H1 (cell line): ENCODE results near the gene MRPL36. TPM values are rescaled to one million over a fixed set of nuclear protein-coding genes. Genes with fewer than 3 reads are reported as not detected.

Source experiments
- EP300 ChIP-seq, 2 experiments: IDR thresholded peaks; 1 replicate in 1 of 2; 2 replicates in 1 of 2; pipeline ENCODE4 v1.6.1; 2011 to 2012; ENCODE audit warnings: low read depth in 2 of 2, low read length in 2 of 2, mild to moderate bottlenecking in 2 of 2, borderline replicate concordance in 1 of 2, inconsistent platforms in 1 of 2, moderate library complexity in 1 of 2
- HDAC2 ChIP-seq, 2 experiments: fragments of 300-600 bp in 1 of 2; sonication (generic) in 1 of 2; IDR thresholded peaks; 2 replicates each; pipeline ENCODE4 v1.6.1; 2011 to 2012; ENCODE audit warnings: low read depth in 2 of 2, low read length in 2 of 2, mild to moderate bottlenecking in 2 of 2, moderate library complexity in 2 of 2, borderline replicate concordance in 1 of 2, inconsistent platforms in 1 of 2
- HDAC6 ChIP-seq: IDR thresholded peaks from one replicate; pipeline ENCODE4 v1.7.1; 2012; ENCODE audit warnings: low read depth, mild to moderate bottlenecking, inconsistent platforms, low read length, moderate library complexity
- MAX ChIP-seq: IDR thresholded peaks from 2 replicates; pipeline ENCODE4 v1.6.1; 2012; ENCODE audit warnings: inconsistent platforms
- RBBP5 ChIP-seq: IDR thresholded peaks from 2 replicates; pipeline ENCODE4 v1.7.1; 2012; ENCODE audit warnings: low read depth, mild to moderate bottlenecking, inconsistent platforms, low read length, moderate library complexity, borderline replicate concordance
- RXRA ChIP-seq: IDR thresholded peaks from 2 replicates; pipeline ENCODE4 v1.6.1; 2011; ENCODE audit warnings: low read depth, mild to moderate bottlenecking, low read length, moderate library complexity; ENCODE audit not compliant: insufficient read depth
- polyA plus RNA-seq, 7 experiments: library from polyadenylated mRNA; depleted of rRNA in 3 of 7; stranded (reverse) in 5 of 7; unstranded in 2 of 7; fragments of >200 nt in 5 of 7; fragments of 200-250 nt in 2 of 7; gene quantifications; 1 replicate in 5 of 7; 2 replicates in 1 of 7; 4 replicates in 1 of 7; pipeline versions ENCODE4 v1.2.1 to v1.2.3, GENCODE V29; 2011 to 2013; ENCODE audit warnings: missing spikeins in 2 of 7, mixed read lengths in 2 of 7
- total RNA-seq: library from RNA; stranded (reverse); fragmentation: NEBNext Ultra II Directional; extraction: Animal tissue kit (Norgen Biotek cat#: 25700); gene quantifications from 2 replicates; pipeline ENCODE4 v1.2.1, GENCODE V29; 2021

MRPL36 gene
- total and polyA plus RNA-seq, 2 of the 8 experiments (the other 6 are each of a cell fraction or from before 2014, with no cell fraction given): 56.3 to 81.5 TPM

DNA sequence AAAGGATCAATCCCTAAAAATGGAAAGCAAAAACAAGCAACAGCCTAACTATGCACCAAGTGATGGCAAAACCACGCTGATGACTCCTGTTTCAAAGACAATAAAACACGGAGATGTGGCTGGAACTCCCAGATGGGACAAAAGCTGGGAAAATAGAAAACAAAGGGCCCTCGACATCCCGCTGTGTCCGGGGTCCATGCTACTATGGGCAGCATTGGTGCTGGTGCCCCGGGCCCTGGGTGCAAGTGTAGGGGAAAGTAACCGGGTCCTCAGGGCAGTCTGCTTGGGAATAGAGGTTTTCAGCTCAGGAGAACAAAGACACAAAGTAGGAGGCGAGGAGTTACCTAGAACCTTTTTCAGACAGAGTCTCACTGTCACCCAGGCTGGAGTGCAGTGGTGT is 46.1 kb downstream of the MRPL36 start (continued):
- no peak for TF ChIP-seq HDAC2 (IDR thresholded peaks at IDR 0.05; ENCODE audit: borderline replicate concordance in 1 of 2, low read depth in 2 of 2, low read length in 2 of 2)
- TF ChIP-seq RXRA: no peak
- TF ChIP-seq RBBP5: no peak
- no peak for TF ChIP-seq HDAC6
- TF ChIP-seq EP300 (IDR thresholded peaks at IDR 0.05; ENCODE audit: borderline replicate concordance in 1 of 2, low read depth in 2 of 2, low read length in 2 of 2): no peak
- no peak for TF ChIP-seq MAX
